Motor neuron (in vitro differentiated cells): ENCODE results near the gene IFNL2. TPM values are rescaled to one million over a fixed set of nuclear protein-coding genes. Genes with fewer than 3 reads are reported as not detected.
A peak's percentile ranks its signal among the peaks of the same experiment; 100 is the strongest.

ENCODE experiments used
- ATAC-seq, 8 experiments: fragments of 200-7000 bp; cut with Tn5 transposase; replicated peaks in 6 of 8; 2 replicates each; pipeline ENCODE4 v1.8.0; 2021; ENCODE audit warnings: mild to moderate bottlenecking in 8 of 8, moderate library complexity in 8 of 8
- H3K27ac ChIP-seq, 2 donors: fragments of 250-450 bp; sonication (Bioruptor Pico); 2 replicates each; pipeline ENCODE4 v1.9.0; 2021; ENCODE audit warnings: antibody characterized with exemption in 2 of 2, mild to moderate bottlenecking in 2 of 2, moderate library complexity in 1 of 2
- H3K4me1 ChIP-seq, 2 donors: fragments of 250-450 bp; sonication (Bioruptor Pico); replicated peaks in 1 of 2; 2 replicates each; pipeline ENCODE4 v1.6.1; 2021; ENCODE audit warnings: antibody characterized with exemption in 2 of 2, mild to moderate bottlenecking in 2 of 2, moderate library complexity in 1 of 2
- H3K4me3 ChIP-seq, 5 donors: fragments of 250-450 bp; sonication (Bioruptor Pico); 2 replicates each; pipeline ENCODE4 v1.9.0; 2021; ENCODE audit warnings: antibody characterized with exemption in 5 of 5, mild to moderate bottlenecking in 5 of 5, moderate library complexity in 4 of 5
- WGBS, 10 experiments: fragments of 450-650 bp; shearing (Covaris generic); methylation state at CpG; one replicate each; pipeline ENCODE4 v1.0.0; 2022; 5-methylcytosine and 5-hydroxymethylcytosine counted together
- in situ Hi-C, 9 experiments: fragments of 400-800 bp; cut with MboI; loops; one replicate each; pipeline ENCODE4 v1.15.0; 2021; ENCODE audit warnings: low sequenced_read_pairs in 9 of 9, low pct_unique_long_range_greater_than_20kb in 2 of 9; ENCODE audit not compliant: unreplicated experiment in 9 of 9
- total RNA-seq, 8 experiments: library from RNA; unstranded; fragments of 300-600 nt; gene quantifications; 2 replicates each; pipeline versions ENCODE4 v1.2.3 to v1.2.4, GENCODE V29; 2022

Gene IFNL2
- total RNA-seq, 8 experiments from 2014 or later: not detected

DNA sequence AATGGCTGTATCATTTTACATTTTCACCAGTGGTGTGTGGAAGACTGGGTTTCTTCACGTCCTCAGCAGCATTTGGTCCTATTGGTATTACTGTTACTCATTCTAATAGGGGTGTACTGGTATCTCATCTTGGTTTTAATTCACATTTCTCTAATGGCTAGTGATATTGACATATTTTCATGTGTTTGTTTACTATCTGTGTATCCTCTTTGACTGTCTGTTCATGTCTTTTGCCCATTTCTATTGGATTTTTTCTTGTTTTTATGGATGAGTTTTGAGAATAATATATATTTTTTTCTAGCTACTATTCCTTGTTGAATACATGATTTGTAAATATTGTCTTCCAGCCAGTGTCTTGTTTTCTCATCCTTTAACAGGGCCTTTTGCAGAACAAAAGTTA is 13.8 kb downstream of the IFNL2 start:
- no peak overlapping the region for H3K27ac ChIP-seq
- H3K4me3 ChIP-seq: no peak overlapping the region
- no peak for ATAC-seq
- no peaks in the 10 kb centered on the region for H3K4me1 ChIP-seq
- WGBS, 10 experiments: 0 to 40% (median 20%) methylated on average over 1 of the region's 1 CpG; no CpG with 5 or more reads in 4 of the 10 experiments
- in situ Hi-C loops: no loop called here

DNA sequence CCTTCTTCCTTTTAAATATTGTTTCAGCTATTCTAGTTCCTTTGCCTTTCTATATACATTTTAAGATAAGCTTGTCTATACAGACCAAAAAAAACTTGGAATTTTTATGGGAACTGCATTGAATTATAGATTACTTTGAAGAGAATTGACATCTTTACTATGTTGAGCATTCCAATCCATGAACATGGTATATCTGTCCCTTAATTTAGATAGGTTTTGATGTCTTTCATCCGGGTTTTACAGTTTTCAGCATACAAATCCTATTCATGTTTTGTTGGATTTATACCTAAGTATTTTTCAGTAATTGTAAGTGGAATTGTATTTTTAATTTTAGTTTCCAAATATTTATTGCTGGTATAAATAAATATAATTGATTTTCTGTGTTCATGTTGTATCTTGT is 15.8 kb downstream of the IFNL2 start:
- Histone ChIP-seq H3K4me1 (no peaks in the 10 kb centered on the region), H3K27ac (no peak overlapping the region), H3K4me3 (no peak overlapping the region)
- no peak for ATAC-seq
- in situ Hi-C loops: no loop called here
- 0 to 78% (median 43%) methylated on average over 1 of the region's 1 CpG; no CpG with 5 or more reads in 3 of the 10 experiments for WGBS, 10 experiments

DNA sequence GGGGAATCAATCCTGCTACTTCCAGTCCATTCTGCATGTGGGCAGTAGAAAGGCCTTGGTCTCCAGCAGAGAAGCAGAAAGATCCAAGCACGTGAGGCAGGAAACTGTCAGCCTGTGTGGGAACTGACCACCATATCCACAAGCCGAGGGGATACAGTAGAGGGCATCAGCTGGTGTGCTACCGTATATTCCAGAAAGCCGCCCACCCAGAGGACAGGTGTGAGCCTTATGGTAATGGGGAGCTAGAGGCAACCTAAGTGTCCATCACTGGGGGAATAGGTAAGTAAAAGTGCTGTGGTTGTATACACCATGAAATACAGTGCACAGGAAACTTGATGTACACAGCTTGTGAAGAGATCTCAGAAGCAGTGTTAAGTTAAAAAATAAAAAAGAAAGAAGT is 25.2 kb downstream of the IFNL2 start:
- WGBS, 10 experiments: 15 to 80% (median 54%) methylated on average over 1 to 4 of the region's 4 CpGs; no CpG with 5 or more reads in 5 of the 10 experiments
- ATAC-seq: peak in 3 of 8 experiments; percentile 27 to 54 (median 50)
- in situ Hi-C loops: no loop called here
- Histone ChIP-seq H3K27ac (no peak overlapping the region), H3K4me1 (no peaks in the 10 kb centered on the region), H3K4me3 (no peak overlapping the region)

DNA sequence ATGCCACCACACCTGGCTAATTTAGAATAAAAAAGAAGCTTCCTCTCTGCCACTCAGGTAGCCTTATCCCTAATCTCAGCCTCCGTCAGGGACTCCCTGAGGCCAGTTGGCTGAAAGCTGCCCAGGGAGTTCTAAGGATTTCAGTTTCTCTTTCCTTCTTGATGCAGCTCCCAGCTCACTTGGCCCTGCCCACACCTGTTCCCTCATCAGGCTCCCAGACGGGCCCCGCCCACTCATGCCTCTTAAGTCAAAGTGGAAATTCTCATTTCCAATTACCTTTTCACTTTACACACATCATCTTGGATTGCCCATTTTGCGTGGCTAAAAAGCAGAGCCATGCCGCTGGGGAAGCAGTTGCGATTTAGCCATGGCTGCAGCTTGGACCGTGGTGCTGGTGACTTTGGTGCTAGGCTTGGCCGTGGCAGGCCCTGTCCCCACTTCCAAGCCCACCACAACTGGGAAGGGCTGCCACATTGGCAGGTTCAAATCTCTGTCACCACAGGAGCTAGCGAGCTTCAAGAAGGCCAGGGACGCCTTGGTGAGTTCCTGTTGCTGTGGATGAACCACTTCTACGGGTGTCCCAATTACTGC is 28.0 kb downstream of the IFNL2 start, which contains the start of gene IFNL1:
Gene IFNL1, plus strand, starts transcription at position 353 of the 591 bp plus-strand sequence. Its CDS starts 15 bp downstream, at position 368.
- H3K4me3 ChIP-seq: no peak within 1 kb of the TSS
- WGBS, 10 experiments: 8 to 100% (median 53%) methylated on average over 1 to 8 of the region's 11 CpGs; no CpG with 5 or more reads in 1 of the 10 experiments
- H3K4me1 ChIP-seq: no peaks in the 10 kb centered on the region
- no peak within 1 kb of the TSS for H3K27ac ChIP-seq
- in situ Hi-C loops: no loop called here
- no peak for ATAC-seq

DNA sequence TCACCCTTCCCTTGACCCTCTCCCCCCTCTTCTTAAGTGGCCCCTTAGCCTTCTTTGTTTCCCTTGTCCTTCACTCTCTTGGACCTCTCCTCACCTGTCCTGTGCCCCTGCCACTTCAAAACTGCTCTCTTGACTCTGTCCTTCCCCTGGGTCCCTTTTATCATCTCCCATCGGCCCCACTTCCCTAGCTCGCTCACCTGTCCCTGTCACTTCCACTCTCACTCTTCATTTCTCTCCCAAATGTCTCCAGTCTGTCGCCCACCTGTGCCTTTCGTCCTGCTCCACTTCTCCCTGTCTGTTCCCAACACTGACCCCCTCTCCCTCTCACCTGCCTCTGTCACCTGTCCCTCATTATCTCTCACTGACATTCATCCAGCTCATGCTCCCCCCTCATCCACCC is 28.7 kb downstream of the IFNL2 start:
- Histone ChIP-seq H3K27ac (no peak overlapping the region), H3K4me3 (no peak overlapping the region), H3K4me1 (no peaks in the 10 kb centered on the region)
- no peak for ATAC-seq
- 19 to 84% (median 52%) methylated on average over 2 to 4 of the region's 4 CpGs; no CpG with 5 or more reads in 2 of the 10 experiments for WGBS, 10 experiments
- in situ Hi-C loops: no loop called here

DNA sequence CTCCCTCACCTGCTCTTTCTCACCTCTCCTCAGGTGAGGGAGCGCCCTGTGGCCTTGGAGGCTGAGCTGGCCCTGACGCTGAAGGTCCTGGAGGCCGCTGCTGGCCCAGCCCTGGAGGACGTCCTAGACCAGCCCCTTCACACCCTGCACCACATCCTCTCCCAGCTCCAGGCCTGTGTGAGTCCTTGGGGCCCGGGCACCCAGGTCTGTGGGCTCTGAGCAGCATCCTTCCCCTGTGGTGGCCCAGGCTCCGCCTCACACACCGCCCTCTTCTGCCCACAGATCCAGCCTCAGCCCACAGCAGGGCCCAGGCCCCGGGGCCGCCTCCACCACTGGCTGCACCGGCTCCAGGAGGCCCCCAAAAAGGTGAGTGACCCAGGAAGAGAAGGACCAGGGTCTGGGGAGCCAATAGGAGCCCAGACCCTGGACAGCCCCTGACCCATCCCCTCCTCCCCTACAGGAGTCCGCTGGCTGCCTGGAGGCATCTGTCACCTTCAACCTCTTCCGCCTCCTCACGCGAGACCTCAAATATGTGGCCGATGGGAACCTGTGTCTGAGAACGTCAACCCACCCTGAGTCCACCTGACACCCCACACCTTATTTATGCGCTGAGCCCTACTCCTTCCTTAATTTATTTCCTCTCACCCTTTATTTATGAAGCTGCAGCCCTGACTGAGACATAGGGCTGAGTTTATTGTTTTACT is 29.9 kb downstream of the IFNL2 start:
- in situ Hi-C loops: no loop called here
- WGBS, 10 experiments: 20 to 71% (median 31%) methylated on average over 2 to 7 of the region's 17 CpGs; no CpG with 5 or more reads in 5 of the 10 experiments
- Histone ChIP-seq H3K27ac (no peak overlapping the region), H3K4me1 (no peaks in the 10 kb centered on the region), H3K4me3 (no peak overlapping the region)
- ATAC-seq: no peak

DNA sequence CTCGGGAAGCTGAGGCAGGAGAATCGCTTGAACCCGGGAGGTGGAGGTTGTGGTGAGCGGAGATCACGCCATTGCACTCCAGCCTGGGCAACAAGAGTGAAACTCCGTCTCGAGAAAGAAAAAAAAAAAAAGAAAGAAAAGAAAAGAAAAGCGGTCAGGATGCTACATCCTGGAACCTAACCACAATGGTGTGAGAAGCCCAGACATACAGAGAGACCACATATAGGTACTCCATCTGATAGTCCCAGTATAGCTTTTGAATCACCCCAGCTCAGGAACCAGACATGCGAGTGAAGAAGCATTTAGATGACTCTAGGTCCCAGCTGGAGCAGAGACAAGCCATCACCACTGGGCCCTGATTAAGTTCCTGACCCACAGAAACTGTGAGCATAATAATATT is 31.2 kb downstream of the IFNL2 start:
- Histone ChIP-seq H3K4me1 (no peaks in the 10 kb centered on the region), H3K27ac (no peak overlapping the region), H3K4me3 (no peak overlapping the region)
- in situ Hi-C loops: no loop called here
- no peak for ATAC-seq
- WGBS, 10 experiments: 37 to 98% (median 83%) methylated on average over 1 to 9 of the region's 9 CpGs; no CpG with 5 or more reads in 1 of the 10 experiments

DNA sequence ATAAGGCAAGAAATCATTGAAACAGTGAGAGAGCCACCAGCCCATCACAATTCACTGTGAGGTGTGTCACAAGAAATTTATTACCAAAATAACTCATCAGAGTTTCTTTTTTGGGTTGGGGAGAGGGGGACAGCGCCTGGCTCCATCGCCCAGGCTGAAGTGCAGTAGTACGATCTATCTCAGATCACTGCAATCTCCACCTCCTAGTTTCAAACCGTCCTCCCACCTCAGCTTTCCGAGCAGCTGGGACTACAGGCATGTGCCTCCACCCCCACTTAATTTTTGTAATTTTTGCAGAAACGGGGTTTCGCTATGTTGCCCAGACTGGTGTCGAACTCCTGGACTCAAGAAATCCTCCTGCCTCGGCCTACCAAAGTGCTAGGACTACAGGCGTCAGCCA is 31.6 kb downstream of the IFNL2 start:
- Histone ChIP-seq H3K4me1 (no peaks in the 10 kb centered on the region), H3K4me3 (no peak overlapping the region), H3K27ac (no peak overlapping the region)
- ATAC-seq: no peak
- 10 to 90% (median 62%) methylated on average over 2 to 8 of the region's 10 CpGs; no CpG with 5 or more reads in 2 of the 10 experiments for WGBS, 10 experiments
- in situ Hi-C loops: loop anchor here in 1 of 9 experiments (25.0 kb wide), 1 partner anchor 188 kb away; no protein-coding TSS in a partner anchor

DNA sequence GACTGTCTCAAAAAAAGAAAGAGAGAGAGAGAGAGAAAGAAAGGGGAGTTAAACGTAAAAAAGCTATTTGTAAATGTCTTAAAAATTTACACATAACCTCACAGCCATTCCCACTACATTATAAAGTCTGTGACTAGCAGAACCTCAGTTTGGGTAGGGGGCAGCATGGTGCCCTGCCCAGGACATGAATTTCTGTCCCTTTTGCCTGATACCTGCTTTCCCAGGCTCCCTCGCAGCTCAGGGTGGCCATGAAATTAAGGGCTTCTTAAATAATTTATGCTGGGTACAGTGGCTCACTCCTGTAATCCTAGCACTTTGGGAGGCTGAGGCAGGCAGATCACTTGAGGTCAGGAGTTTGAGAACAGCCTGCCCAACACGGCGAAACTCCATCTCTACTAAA is 32.8 kb downstream of the IFNL2 start:
- in situ Hi-C loops: loop anchor here in 1 of 9 experiments (25.0 kb wide), 1 partner anchor 189 kb away; no protein-coding TSS in a partner anchor
- 0 to 81% (median 56%) methylated on average over 1 to 3 of the region's 4 CpGs; no CpG with 5 or more reads in 3 of the 10 experiments for WGBS, 10 experiments
- no peak for ATAC-seq

DNA sequence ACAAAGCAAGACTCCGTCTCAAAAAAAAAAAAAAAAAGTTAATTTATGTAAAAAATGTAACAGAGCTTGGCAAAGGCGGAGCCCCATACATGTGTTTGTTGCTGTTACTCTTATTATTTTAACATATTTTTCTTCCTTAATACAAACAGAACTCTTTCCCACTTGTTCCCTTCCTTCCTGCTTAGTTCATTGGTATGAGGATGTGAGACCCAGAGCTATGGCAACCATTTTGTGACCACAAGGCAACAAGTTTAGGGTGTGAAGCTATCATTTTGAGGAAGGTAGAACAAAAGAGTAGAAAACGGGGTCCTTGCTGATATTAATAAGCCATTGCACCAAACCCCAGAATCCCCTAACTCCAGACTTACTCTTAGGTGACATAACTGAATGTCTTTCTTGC is 33.4 kb downstream of the IFNL2 start:
- no peak overlapping the region for H3K27ac ChIP-seq
- no peak overlapping the region for H3K4me3 ChIP-seq
- H3K4me1 ChIP-seq: no peaks in the 10 kb centered on the region
- no peak for ATAC-seq
- WGBS, 10 experiments: 10 to 94% (median 57%) methylated on average over 1 to 3 of the region's 3 CpGs; no CpG with 5 or more reads in 1 of the 10 experiments
- in situ Hi-C loops: loop anchor here in 1 of 9 experiments (25.0 kb wide), 1 partner anchor 189 kb away; no protein-coding TSS in a partner anchor

More for the DNA sequence above, 32.8 kb downstream of the IFNL2 start:
- no peak overlapping the region for H3K27ac ChIP-seq
- no peaks in the 10 kb centered on the region for H3K4me1 ChIP-seq
- no peak overlapping the region for H3K4me3 ChIP-seq

DNA sequence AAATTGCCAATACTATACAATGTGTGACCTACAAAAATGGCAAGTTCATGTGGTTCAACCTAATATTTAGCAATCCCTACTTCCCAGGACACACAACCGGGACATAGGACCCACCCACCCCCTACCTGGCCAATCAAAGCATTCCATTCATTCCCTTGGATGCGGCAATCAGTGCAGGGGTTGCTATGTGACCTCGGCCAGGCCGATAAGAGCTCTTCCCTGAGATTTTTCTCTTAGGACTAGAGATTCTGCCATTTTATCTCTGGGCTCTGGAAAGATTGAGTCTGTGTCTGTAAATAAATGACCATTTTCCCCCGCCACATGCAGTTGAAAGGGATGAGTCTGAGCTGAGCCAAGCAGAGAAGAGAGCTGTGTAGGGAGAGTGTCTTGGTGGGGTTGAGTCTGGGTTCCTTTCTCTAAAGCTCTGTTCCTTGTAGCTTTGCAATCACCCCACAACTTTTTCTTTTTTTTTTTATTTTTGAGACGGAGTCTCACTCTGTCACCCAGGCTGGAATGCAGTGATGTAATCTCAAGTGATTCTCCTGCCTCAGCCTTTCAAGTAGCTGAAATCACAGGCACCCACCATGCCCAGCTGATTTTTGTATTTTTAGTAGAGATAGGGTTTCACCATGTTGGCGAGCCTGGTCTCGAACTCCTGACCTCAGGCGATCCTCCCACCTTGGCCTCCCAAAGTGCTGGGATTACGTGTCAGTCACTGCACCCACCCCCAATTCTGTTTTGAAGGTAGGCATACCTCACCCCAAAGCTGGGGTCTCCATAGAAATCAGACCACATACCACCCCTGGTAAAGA is 35.4 kb downstream of the IFNL2 start:
- WGBS, 10 experiments: 0 to 77% (median 44%) methylated on average over 3 to 9 of the region's 10 CpGs; no CpG with 5 or more reads in 2 of the 10 experiments
- in situ Hi-C loops: loop anchor here in 1 of 9 experiments (25.0 kb wide), 1 partner anchor 191 kb away; no protein-coding TSS in a partner anchor
- Histone ChIP-seq H3K4me1 (peaks cover 0 to 3% of the 10 kb centered on the region in 2 donors), H3K27ac (no peak overlapping the region), H3K4me3 (no peak overlapping the region)
- ATAC-seq: no peak

DNA sequence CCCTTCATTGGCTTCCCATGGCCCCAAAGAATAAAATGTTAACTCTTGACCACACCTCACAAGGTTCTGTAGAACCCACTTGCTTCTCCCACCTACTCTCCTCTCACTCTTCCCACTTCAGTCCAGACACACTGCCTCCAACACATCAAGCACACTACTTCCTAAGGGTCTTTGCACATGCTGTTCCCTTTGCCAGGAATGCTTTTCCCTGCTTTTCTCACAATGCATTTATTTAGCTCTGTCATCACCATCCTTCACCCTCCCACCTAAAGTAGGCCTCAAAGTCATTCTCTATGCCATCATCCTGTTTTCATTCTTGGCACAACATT is 36.0 kb downstream of the IFNL2 start:
- H3K27ac ChIP-seq: no peak overlapping the region
- ATAC-seq: no peak
- H3K4me3 ChIP-seq: no peak overlapping the region
- H3K4me1 ChIP-seq: peaks cover 0 to 3% of the 10 kb centered on the region in 2 donors
- in situ Hi-C loops: loop anchor here in 1 of 9 experiments (25.0 kb wide), 1 partner anchor 192 kb away; no protein-coding TSS in a partner anchor
